GM12865 (cell line): ENCODE data around the gene WNK2.

Experiments used
- DNase-seq: peaks from one replicate; pipeline ENCODE4 v3.0.0; 2010; ENCODE audit warnings: low read depth
- H3K4me3 ChIP-seq: 2 replicates; pipeline ENCODE4 v1.5.1; 2011; ENCODE audit warnings: mild to moderate bottlenecking, low read depth, low read length, control low read depth
- CTCF ChIP-seq: IDR thresholded peaks from 2 replicates; pipeline ENCODE4 v1.5.1; 2011; ENCODE audit warnings: low read length, control low read depth, low read depth, inconsistent platforms; ENCODE audit not compliant: insufficient read depth; ENCODE audit errors: missing control alignments

WNK2 gene

GRCh38 chr9:93260263-93261066 lies 76.5 kb downstream of the WNK2 start:
- no peak overlapping the region for H3K4me3 ChIP-seq
- TF ChIP-seq CTCF, result no peak
- DNase-seq, result no peak

GRCh38 chr9:93261281-93261680 lies 77.3 kb downstream of the WNK2 start:
- DNase-seq, result no peak
- no peak overlapping the region for H3K4me3 ChIP-seq
- no peak for TF ChIP-seq CTCF

GRCh38 chr9:93261735-93262523 lies 78.0 kb downstream of the WNK2 start:
- H3K4me3 ChIP-seq, result no peak overlapping the region
- TF ChIP-seq CTCF, result no peak
- no peak for DNase-seq

- H3K4me3 ChIP-seq, result no peak overlapping the region
- DNase-seq, result no peak
These were observed 78.8 kb downstream of the WNK2 start for GRCh38 chr9:93262537-93263310.

GRCh38 chr9:93263334-93264229 lies 79.6 kb downstream of the WNK2 start:
- TF ChIP-seq CTCF, result no peak
- no peak for DNase-seq
- H3K4me3 ChIP-seq, result no peak overlapping the region

More at GRCh38 chr9:93262537-93263310, 78.8 kb downstream of the WNK2 start:
- TF ChIP-seq CTCF, result no peak

GRCh38 chr9:93264338-93265125 lies 80.6 kb downstream of the WNK2 start:
- DNase-seq, result no peak
- no peak overlapping the region for H3K4me3 ChIP-seq
- no peak for TF ChIP-seq CTCF
